B cell (primary cell): ENCODE data around the gene RAPGEF6. TPM values are rescaled to one million over a fixed set of nuclear protein-coding genes. Genes with fewer than 3 reads are reported as not detected.

Experiments used
- ATAC-seq: fragments of 200-7000 bp; cut with Tn5 transposase; one replicate; pipeline ENCODE4 v1.10.0; 2021; ENCODE audit warnings: low read depth, mild to moderate bottlenecking, moderate number of reproducible peaks, moderate library complexity
- CTCF ChIA-PET: fragments of 350-600 bp; sonication (Branson Sonifier 250); formaldehyde crosslinking; loops from one replicate; lab custom pipeline; 2021; ENCODE audit warnings: antibody characterized with exemption, inconsistent platforms; lab: Charles Lee
- POLR2A ChIA-PET: fragments of 350-600 bp; sonication (Branson Sonifier 250); formaldehyde crosslinking; loops from one replicate; lab custom pipeline; 2021; ENCODE audit warnings: antibody characterized with exemption; lab: Charles Lee
- DNase-seq: peaks from one replicate; pipeline ENCODE4 v3.0.0; 2013
- H2AFZ ChIP-seq: 2 replicates; pipeline ENCODE4 v1.6.1; 2012; ENCODE audit warnings: mild to moderate bottlenecking, low read depth, low read length; ENCODE audit not compliant: insufficient read depth, poor library complexity, severe bottlenecking
- H3K27ac ChIP-seq, 2 donors: 1 replicate in 1 of 2; 2 replicates in 1 of 2; pipeline ENCODE4 v1.5.1; 2012 to 2013; ENCODE audit warnings: low read length in 2 of 2, mild to moderate bottlenecking in 2 of 2, moderate library complexity in 1 of 2
- H3K27me3 ChIP-seq, 4 experiments: fragments of 200-600 bp in 1 of 4; sonication (generic) in 1 of 4; replicated peaks in 1 of 4; 1 replicate in 2 of 4; 2 replicates in 2 of 4; pipeline versions ENCODE4 v1.6.1 to v1.7.0; 2013 to 2016; ENCODE audit warnings: low read length in 3 of 4, mild to moderate bottlenecking in 2 of 4, mixed read lengths in 1 of 4, moderate library complexity in 1 of 4; ENCODE audit not compliant: insufficient read depth in 4 of 4, control insufficient read depth in 3 of 4; ENCODE audit errors: control extremely low read depth in 1 of 4
- H3K36me3 ChIP-seq, 2 experiments: replicated peaks in 1 of 2; 1 replicate in 1 of 2; 2 replicates in 1 of 2; pipeline versions ENCODE4 v1.6.1 to v1.7.1; 2013; ENCODE audit warnings: low read length in 1 of 2; ENCODE audit not compliant: insufficient read depth in 2 of 2, control insufficient read depth in 1 of 2; ENCODE audit errors: control extremely low read depth in 1 of 2, extremely low read depth in 1 of 2
- H3K4me1 ChIP-seq, 2 donors: fragments of 200-600 bp in 1 of 2; sonication (generic) in 1 of 2; 1 replicate in 1 of 2; 2 replicates in 1 of 2; pipeline versions ENCODE4 v1.5.1 to v1.6.1; 2013 to 2017; ENCODE audit warnings: low read length in 2 of 2; ENCODE audit not compliant: control insufficient read depth in 2 of 2, insufficient read depth in 2 of 2
- H3K4me2 ChIP-seq: replicated peaks from 2 replicates; pipeline ENCODE3; 2012; ENCODE audit warnings: mild to moderate bottlenecking, low read depth, low read length; ENCODE audit not compliant: poor library complexity, severe bottlenecking
- H3K4me3 ChIP-seq, 5 experiments: fragments of 200-600 bp in 1 of 5; sonication (generic) in 1 of 5; 1 replicate in 3 of 5; 2 replicates in 2 of 5; pipeline versions ENCODE4 v1.5.1 to v1.7.0; 2011 to 2016; ENCODE audit warnings: low read length in 4 of 5, mild to moderate bottlenecking in 4 of 5, low read depth in 2 of 5, control low read depth in 1 of 5, moderate library complexity in 1 of 5; ENCODE audit not compliant: insufficient read depth in 1 of 5; ENCODE audit errors: control extremely low read depth in 1 of 5, extremely low read depth in 1 of 5
- H3K79me2 ChIP-seq: fragments of 200-600 bp; sonication (generic); one replicate; pipeline ENCODE4 v1.6.0; 2016; ENCODE audit warnings: low read length; ENCODE audit not compliant: control insufficient read depth, insufficient read depth
- H3K9ac ChIP-seq: fragments of 200-600 bp; sonication (generic); 2 replicates; pipeline ENCODE4 v1.6.1; 2017; ENCODE audit warnings: mild to moderate bottlenecking, low read length, moderate library complexity
- H3K9me3 ChIP-seq, 3 donors: one replicate each; pipeline versions ENCODE4 v1.6.1 to v1.7.1; 2013; ENCODE audit warnings: low read length in 2 of 3; ENCODE audit not compliant: control insufficient read depth in 2 of 3, insufficient read depth in 1 of 3; ENCODE audit errors: control extremely low read depth in 1 of 3
- H4K20me1 ChIP-seq: 2 replicates; pipeline ENCODE4 v1.6.0; 2012; ENCODE audit warnings: mild to moderate bottlenecking, low read length; ENCODE audit not compliant: insufficient read depth, control insufficient read depth, poor library complexity, severe bottlenecking
- H3K27ac Mint-ChIP-seq: one replicate; pipeline ENCODE4 v1.8.0; 2021; ENCODE audit warnings: mixed read lengths
- H3K27me3 Mint-ChIP-seq: one replicate; pipeline ENCODE4 v1.8.0; 2021; ENCODE audit warnings: mixed read lengths
- H3K4me1 Mint-ChIP-seq: one replicate; pipeline ENCODE4 v1.8.0; 2021; ENCODE audit warnings: mixed read lengths
- H3K4me3 Mint-ChIP-seq: one replicate; pipeline ENCODE4 v1.8.0; 2021; ENCODE audit warnings: mixed read lengths
- H3K9me3 Mint-ChIP-seq: one replicate; pipeline ENCODE4 v1.8.0; 2022; ENCODE audit warnings: mixed read lengths; ENCODE audit not compliant: insufficient read depth
- CTCF ChIP-seq: fragments of 200-600 bp; IDR thresholded peaks from one replicate; pipeline ENCODE4 v1.8.0; 2022; ENCODE audit warnings: antibody characterized with exemption, mild to moderate bottlenecking
- EZH2 ChIP-seq: IDR thresholded peaks from 2 replicates; pipeline ENCODE4 v1.6.1; 2012; ENCODE audit warnings: borderline replicate concordance, low read depth, mild to moderate bottlenecking, moderate library complexity, low read length; ENCODE audit not compliant: insufficient read depth, poor library complexity, severe bottlenecking
- WGBS: methylation state at CpG from one replicate; pipeline ENCODE4 v1.1.5; 2013; ENCODE audit warnings: missing lambda C conversion rate; ENCODE audit not compliant: insufficient coverage; 5-methylcytosine and 5-hydroxymethylcytosine counted together
- intact Hi-C: fragments of 100-400 bp; cut with micrococcal nuclease; formaldehyde crosslinking; loops from one replicate; pipeline ENCODE4 v1.10.0; 2022
- polyA plus RNA-seq: library from polyadenylated mRNA; depleted of rRNA; stranded (reverse); fragments of >200 nt; gene quantifications from 2 replicates; pipeline ENCODE4 v1.2.3, GENCODE V29; 2012
- total RNA-seq, 2 donors: library from RNA; stranded (reverse); fragments of 120-200 nt in 1 of 2; gene quantifications; 1 replicate in 1 of 2; 2 replicates in 1 of 2; pipeline versions ENCODE4 v1.2.3 to v1.2.4, GENCODE V29; 2013 to 2022

Gene RAPGEF6
- total and polyA plus RNA-seq, 2 donors (not counting 1 experiment from before 2014, with no cell fraction given), result 9.8 to 56.2 TPM

GRCh38 chr5:131677115-131677514 lies 42.1 kb upstream of the RAPGEF6 start:
- intact Hi-C loops, result no loop called here

GRCh38 chr5:131672776-131673175 lies 37.7 kb upstream of the RAPGEF6 start:
- H3K9me3 ChIP-seq, result no peaks in the 10 kb centered on the region
- DNase-seq, result no peak
- no peaks in the 10 kb centered on the region for H3K79me2 ChIP-seq
- H3K36me3 ChIP-seq, result peaks cover 18 to 70% of the 10 kb centered on the region in 2 experiments
- Mint-ChIP-seq H3K9me3 (no peaks in the 10 kb centered on the region), H3K27me3 (no peaks in the 10 kb centered on the region), H3K27ac (no peak overlapping the region), H3K4me3 (no peak overlapping the region), H3K4me1 (peaks cover 15% of the 10 kb centered on the region)
- POLR2A ChIA-PET, result no interaction called here
- 80% methylated on average over 1 of the region's 6 CpGs for WGBS
- TF ChIP-seq EZH2 (no peak), CTCF (no peak)
- no peak overlapping the region for H3K27ac ChIP-seq
- intact Hi-C loops, result no loop called here
- H4K20me1 ChIP-seq, result no peaks in the 10 kb centered on the region
- no peak overlapping the region for H3K4me3 ChIP-seq
- H3K27me3 ChIP-seq, result no peaks in the 10 kb centered on the region
- no peak for ATAC-seq
- CTCF ChIA-PET, result interaction anchor here (0.6 kb wide), 1 partner anchor 15 kb away, joined by 3 read pairs; no protein-coding TSS in a partner anchor
- H3K4me2 ChIP-seq, result no peak overlapping the region
- no peak overlapping the region for H2AFZ ChIP-seq
- peaks cover 8 to 14% of the 10 kb centered on the region in 2 donors for H3K4me1 ChIP-seq
- H3K9ac ChIP-seq, result no peak overlapping the region

More at GRCh38 chr5:131677115-131677514, 42.1 kb upstream of the RAPGEF6 start:
- no peak overlapping the region for H3K27ac ChIP-seq
- TF ChIP-seq CTCF (no peak), EZH2 (no peak)
- H2AFZ ChIP-seq, result no peak overlapping the region
- no peaks in the 10 kb centered on the region for H3K9me3 ChIP-seq
- no peak overlapping the region for H3K9ac ChIP-seq
- peaks cover 8 to 16% of the 10 kb centered on the region in 2 donors for H3K4me1 ChIP-seq
- no peak overlapping the region for H3K4me3 ChIP-seq
- DNase-seq, result no peak
- H3K27ac Mint-ChIP-seq, result no peak overlapping the region
- no peak overlapping the region for H3K4me2 ChIP-seq
- WGBS, result no CpG with 5 or more reads among the region's 3 CpGs
- H3K4me1 Mint-ChIP-seq, result peaks cover 17% of the 10 kb centered on the region
- H3K36me3 ChIP-seq, result peaks cover 11 to 63% of the 10 kb centered on the region in 2 experiments
- H3K4me3 Mint-ChIP-seq, result no peak overlapping the region
- H4K20me1 ChIP-seq, result no peaks in the 10 kb centered on the region
- ATAC-seq, result no peak
- CTCF ChIA-PET, result no interaction called here
- H3K27me3 Mint-ChIP-seq, result no peaks in the 10 kb centered on the region
- peaks cover 7% of the 10 kb centered on the region for H3K79me2 ChIP-seq
- POLR2A ChIA-PET, result no interaction called here
- H3K27me3 ChIP-seq, result no peaks in the 10 kb centered on the region
- H3K9me3 Mint-ChIP-seq, result no peaks in the 10 kb centered on the region
